Measurements from ENCODE around the gene BCL2A1.

GRCh38 chr15:80015156-80015555 is 44.2 kb upstream of the BCL2A1 start:
- TF ChIP-seq CTCF (IDR thresholded peaks at IDR 0.05; ENCODE audit: low read depth, low read length) (no peak), POLR2A (IDR thresholded peaks at IDR 0.05; ENCODE audit: extremely low read depth, insufficient read length) (no peak), MAX (IDR thresholded peaks at IDR 0.05; ENCODE audit: low read depth, low read length) (no peak), MYC (IDR thresholded peaks at IDR 0.05; ENCODE audit: low read depth, low read length) (no peak)

Data from NB4 (cell line).